HepG2 (cell line): ENCODE data around the gene PSMD12. TPM values are rescaled to one million over a fixed set of nuclear protein-coding genes. Genes with fewer than 3 reads are reported as not detected.

Source experiments
- CREM ChIP-seq, 2 experiments: sonication (generic) in 1 of 2; formaldehyde crosslinking in 1 of 2; IDR thresholded peaks; 2 replicates each; pipeline versions ENCODE4 v1.4.0 to v1.6.1; 2016 to 2020; ENCODE audit warnings: antibody characterized with exemption in 1 of 2, mild to moderate bottlenecking in 1 of 2, missing genetic modification reagents in 1 of 2
- ERF ChIP-seq: IDR thresholded peaks from 2 replicates; pipeline ENCODE4 v1.6.1; 2018; ENCODE audit warnings: missing biosample characterization, missing genetic modification reagents
- HIC2 ChIP-seq: sonication (generic); formaldehyde crosslinking; IDR thresholded peaks from 2 replicates; pipeline ENCODE4 v1.9.0; 2022; ENCODE audit warnings: low read depth, missing genetic modification reagents
- ISL2 ChIP-seq: sonication (generic); formaldehyde crosslinking; IDR thresholded peaks from 2 replicates; pipeline ENCODE4 v1.5.0; 2020; ENCODE audit warnings: missing genetic modification reagents
- KIAA2018 ChIP-seq: sonication (generic); formaldehyde crosslinking; IDR thresholded peaks from 2 replicates; pipeline ENCODE4 v1.5.0; 2020; ENCODE audit warnings: mild to moderate bottlenecking, missing genetic modification reagents, borderline replicate concordance
- LCORL ChIP-seq, 2 experiments: fragments of 450-650 bp in 1 of 2; sonication (generic) in 1 of 2; formaldehyde crosslinking in 1 of 2; IDR thresholded peaks; 2 replicates each; pipeline versions ENCODE4 v1.5.0 to v1.6.1; 2017 to 2020; ENCODE audit warnings: antibody characterized with exemption in 1 of 2, missing genetic modification reagents in 1 of 2
- RAD21 ChIP-seq: fragments of 450-650 bp; formaldehyde crosslinking; IDR thresholded peaks from 2 replicates; pipeline ENCODE4 v1.5.0; 2020; ENCODE audit warnings: mild to moderate bottlenecking
- TFDP1 ChIP-seq: IDR thresholded peaks from 2 replicates; pipeline ENCODE4 v1.6.1; 2016; ENCODE audit warnings: missing compliant biosample characterization, missing genetic modification reagents, borderline replicate concordance
- ZMYM3 ChIP-seq: sonication (generic); formaldehyde crosslinking; IDR thresholded peaks from 2 replicates; pipeline ENCODE4 v1.5.1; 2020; ENCODE audit warnings: mild to moderate bottlenecking, missing genetic modification reagents
- ZNF292 ChIP-seq: sonication (generic); formaldehyde crosslinking; IDR thresholded peaks from 2 replicates; pipeline ENCODE4 v1.8.1; 2022; ENCODE audit warnings: mild to moderate bottlenecking, low read depth, missing genetic modification reagents, borderline replicate concordance
- ZNF451 ChIP-seq: sonication (generic); formaldehyde crosslinking; IDR thresholded peaks from 2 replicates; pipeline ENCODE4 v1.5.0; 2020; ENCODE audit warnings: mild to moderate bottlenecking, missing genetic modification reagents
- ZNF777 ChIP-seq: sonication (generic); formaldehyde crosslinking; IDR thresholded peaks from 2 replicates; pipeline ENCODE4 v1.4.0; 2020; ENCODE audit warnings: missing genetic modification reagents
- polyA plus RNA-seq, 8 experiments: library from polyadenylated mRNA; depleted of rRNA in 3 of 8; stranded (reverse) in 7 of 8; unstranded in 1 of 8; fragments of >200 nt; fragmentation: Illumina TruSeq in 4 of 8; extraction: Trizol in 4 of 8; gene quantifications; 2 replicates each; pipeline versions ENCODE4 v1.2.1 to v1.2.3, GENCODE V29; 2011 to 2016; ENCODE audit warnings: low read depth in 4 of 8, missing spikeins in 1 of 8, mixed read lengths in 1 of 8; ENCODE audit not compliant: insufficient read depth in 1 of 8
- total RNA-seq, 5 experiments: library from RNA; depleted of rRNA; stranded (reverse); fragments of >200 nt; fragmentation: Illumina TruSeq; extraction: Trizol; gene quantifications; 2 replicates each; pipeline ENCODE4 v1.2.3, GENCODE V29; 2016; ENCODE audit warnings: low read depth in 1 of 5

The PSMD12 gene
- total and polyA plus RNA-seq, 2 of the 13 experiments (the other 11 are each of a cell fraction or from before 2014, with no cell fraction given), result 27.4 to 71.7 TPM

- peak; percentile 38; the same call in 1 of the 2 replicates for TF ChIP-seq CREM (IDR thresholded peaks at IDR 0.05)
- no peak for TF ChIP-seq CREM (CRISPR knock-in tag; IDR thresholded peaks at IDR 0.05)
- TF ChIP-seq ZMYM3, result peak; percentile 45; the same call in 1 of the 2 replicates
- TF ChIP-seq ISL2 (CRISPR knock-in tag), result peak; percentile 76
- TF ChIP-seq ZNF292, result peak; percentile 52; the same call in 1 of the 2 replicates
- TF ChIP-seq KIAA2018, result no peak
- peak; percentile 36 for TF ChIP-seq RAD21 (CRISPR knock-in tag)
- peak; percentile 89; the same call in 1 of the 2 replicates for TF ChIP-seq ERF (CRISPR knock-in tag)
- TF ChIP-seq ZNF451 (CRISPR knock-in tag), result no peak
- TF ChIP-seq TFDP1, result peak; percentile 62; the same call in 1 of the 2 replicates
- TF ChIP-seq HIC2, result no peak; the same call in 1 of the 2 replicates
- peak; percentile 50 for TF ChIP-seq ZNF777 (CRISPR knock-in tag)
- TF ChIP-seq LCORL (IDR thresholded peaks at IDR 0.05), result no peak
- TF ChIP-seq LCORL (CRISPR knock-in tag; IDR thresholded peaks at IDR 0.05), result peak; percentile 87
Measured at GRCh38 chr17:67366193-67367157, at the start of gene PSMD12 (continued).
